GM21737 (cell line): Measurements from ENCODE around the gene LRRC8E.

ENCODE experiments used
- ATAC-seq: cut with Tn5 transposase; IDR thresholded peaks from one replicate; pipeline ENCODE4 v1.9.1; 2021; ENCODE audit warnings: mild to moderate bottlenecking, moderate library complexity; ENCODE audit not compliant: unreplicated experiment

Gene LRRC8E

GRCh38 chr19:7888145-7888825 is at the start of gene LRRC8E:
TSS of gene LRRC8E (plus strand) at chr19:7888510. CDS start at chr19:7895604, 7,094 bp downstream.
- ATAC-seq = no peak

GRCh38 chr19:7839476-7839875 is 48.8 kb upstream of the LRRC8E start:
- no peak for ATAC-seq

- no peak for ATAC-seq
Observed at GRCh38 chr19:7840629-7841028, 47.7 kb upstream of the LRRC8E start.

- no peak for ATAC-seq
Observed at GRCh38 chr19:7841751-7842660, 46.3 kb upstream of the LRRC8E start.

- no peak for ATAC-seq
Observed at GRCh38 chr19:7842661-7843294, 45.5 kb upstream of the LRRC8E start.

GRCh38 chr19:7843521-7843920 is 44.8 kb upstream of the LRRC8E start:
- ATAC-seq = no peak

- no peak for ATAC-seq
Observed at GRCh38 chr19:7844405-7844804, 43.9 kb upstream of the LRRC8E start.

GRCh38 chr19:7844951-7845350 is 43.4 kb upstream of the LRRC8E start:
- no peak for ATAC-seq

GRCh38 chr19:7845390-7846154 is 42.7 kb upstream of the LRRC8E start:
- ATAC-seq = no peak

GRCh38 chr19:7846155-7846646 is 42.1 kb upstream of the LRRC8E start:
- no peak for ATAC-seq

GRCh38 chr19:7847664-7848063 is 40.6 kb upstream of the LRRC8E start:
- no peak for ATAC-seq

GRCh38 chr19:7848779-7849457 is 39.4 kb upstream of the LRRC8E start:
- no peak for ATAC-seq

GRCh38 chr19:7849631-7849999 is 38.7 kb upstream of the LRRC8E start:
- ATAC-seq = no peak

GRCh38 chr19:7850000-7850813 is 38.1 kb upstream of the LRRC8E start:
- ATAC-seq = no peak

GRCh38 chr19:7850945-7851622 is 37.2 kb upstream of the LRRC8E start:
- ATAC-seq = no peak

GRCh38 chr19:7851623-7852500 is 36.4 kb upstream of the LRRC8E start:
- ATAC-seq = no peak

GRCh38 chr19:7852851-7853769 is 35.2 kb upstream of the LRRC8E start:
- ATAC-seq = no peak
